Measurements from ENCODE around the gene CNN2. TPM values are rescaled to one million over a fixed set of nuclear protein-coding genes. Genes with fewer than 3 reads are reported as not detected.

Gene CNN2
- total RNA-seq, 1 experiment from 2014 or later, result 194 TPM

DNA sequence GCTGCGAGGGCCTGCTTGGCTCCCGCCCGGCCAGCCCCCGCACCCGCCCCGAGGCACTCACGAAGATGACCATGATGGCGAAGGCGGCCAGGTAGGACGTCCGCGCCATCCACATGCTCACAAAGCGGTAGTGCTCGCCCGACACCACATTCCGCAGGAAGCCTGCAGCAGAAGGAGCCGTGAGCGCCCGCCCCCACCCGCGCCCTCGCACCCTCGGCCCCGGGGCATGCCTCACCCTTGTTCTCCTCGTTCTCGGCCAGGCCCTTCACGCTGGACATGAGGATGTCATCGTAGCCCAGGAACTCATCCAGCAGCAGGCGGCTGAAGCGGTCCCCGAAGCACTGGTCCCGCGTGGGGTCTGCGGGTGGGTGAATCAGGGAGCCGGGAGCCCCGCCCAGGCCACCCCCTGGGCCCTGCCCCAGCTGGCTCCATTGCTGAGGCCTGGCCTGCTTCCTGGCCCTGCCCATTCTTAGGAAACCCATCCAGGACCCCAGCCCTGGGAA is 14.5 kb upstream of the CNN2 start:
- no peaks in the 10 kb centered on the region for H3K9me3 ChIP-seq
- no peaks in the 10 kb centered on the region for H3K27me3 Mint-ChIP-seq (ENCODE audit: insufficient read depth, unreplicated experiment)
- peaks cover 22% of the 10 kb centered on the region for H3K36me3 Mint-ChIP-seq (ENCODE audit: insufficient read depth, unreplicated experiment)
- CTCF ChIA-PET, result no interaction called here
- H3K9me3 Mint-ChIP-seq (ENCODE audit: unreplicated experiment), result no peaks in the 10 kb centered on the region
- no peaks in the 10 kb centered on the region for H3K4me1 ChIP-seq
- no TSS peak for BruUV-seq (replicated peaks)
- H3K4me3 Mint-ChIP-seq (ENCODE audit: unreplicated experiment), result no peak overlapping the region
- TF ChIP-seq CTCF (IDR thresholded peaks at IDR 0.05; ENCODE audit: insufficient read depth in 1 of 2, low read depth in 1 of 2, low read length in 1 of 2, severe bottlenecking in 1 of 2, unreplicated experiment in 1 of 2), result no peak
- intact Hi-C loops (cut with micrococcal nuclease; ENCODE audit: unreplicated experiment), result no loop called here
- POLR2A ChIA-PET, result no interaction called here
- no peak overlapping the region for H3K4me3 ChIP-seq (ENCODE audit: low read depth, low read length)
- no peak overlapping the region for H3K27ac Mint-ChIP-seq (ENCODE audit: unreplicated experiment)
- H3K4me1 Mint-ChIP-seq (ENCODE audit: low read depth, unreplicated experiment), result no peaks in the 10 kb centered on the region
- no peaks in the 10 kb centered on the region for H3K27me3 ChIP-seq (replicated peaks; ENCODE audit: control insufficient read depth, insufficient read depth, low read length)
- H3K36me3 ChIP-seq (ENCODE audit: control insufficient read depth, insufficient read depth, low read length), result no peaks in the 10 kb centered on the region; the same call in 1 of the 2 replicates
- DNase-seq, result no peak

- no peak for TF ChIP-seq CTCF (IDR thresholded peaks at IDR 0.05; ENCODE audit: insufficient read depth in 1 of 2, low read depth in 1 of 2, low read length in 1 of 2, severe bottlenecking in 1 of 2, unreplicated experiment in 1 of 2)
- Mint-ChIP-seq H3K4me3 (ENCODE audit: unreplicated experiment) (no peak overlapping the region), H3K9me3 (ENCODE audit: unreplicated experiment) (no peaks in the 10 kb centered on the region), H3K27me3 (ENCODE audit: insufficient read depth, unreplicated experiment) (no peaks in the 10 kb centered on the region), H3K4me1 (ENCODE audit: low read depth, unreplicated experiment) (no peaks in the 10 kb centered on the region), H3K36me3 (ENCODE audit: insufficient read depth, unreplicated experiment) (peaks cover 22% of the 10 kb centered on the region), H3K27ac (ENCODE audit: unreplicated experiment) (no peak overlapping the region)
- Histone ChIP-seq H3K36me3 (ENCODE audit: control insufficient read depth, insufficient read depth, low read length) (no peaks in the 10 kb centered on the region; the same call in 1 of the 2 replicates), H3K4me3 (ENCODE audit: low read depth, low read length) (no peak overlapping the region), H3K9me3 (no peaks in the 10 kb centered on the region), H3K27me3 (replicated peaks; ENCODE audit: control insufficient read depth, insufficient read depth, low read length) (no peaks in the 10 kb centered on the region), H3K4me1 (peaks cover 4% of the 10 kb centered on the region; the same call in 1 of the 2 replicates)
- CTCF ChIA-PET, result no interaction called here
- intact Hi-C loops (cut with micrococcal nuclease; ENCODE audit: unreplicated experiment), result no loop called here
- BruUV-seq (replicated peaks), result no TSS peak
- POLR2A ChIA-PET, result no interaction called here
- DNase-seq, result no peak
Measured at GRCh38 chr19:1012334-1012733, 14.1 kb upstream of the CNN2 start.

DNA sequence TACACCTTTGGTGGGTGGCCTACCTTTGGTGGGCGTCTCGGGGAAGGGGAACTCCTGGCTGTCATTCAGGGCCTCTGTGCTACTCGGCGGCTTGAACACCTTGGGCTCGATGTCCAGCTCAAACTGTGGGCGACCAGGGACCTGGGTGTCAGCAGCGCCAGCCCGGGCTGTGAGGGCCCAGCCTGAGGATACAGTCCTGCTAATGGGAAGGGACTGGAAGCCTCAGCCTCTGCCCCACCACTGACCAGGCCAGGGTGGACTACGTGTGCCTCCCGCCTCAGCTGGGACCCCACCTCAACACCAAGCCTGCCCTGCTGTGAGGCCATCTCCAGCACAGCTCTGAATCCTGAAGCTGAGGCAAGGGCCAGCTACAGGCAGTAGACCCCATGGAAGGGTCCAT is 13.2 kb upstream of the CNN2 start:
- Histone ChIP-seq H3K27me3 (replicated peaks; ENCODE audit: control insufficient read depth, insufficient read depth, low read length) (no peaks in the 10 kb centered on the region), H3K4me1 (peaks cover 12% of the 10 kb centered on the region; the same call in 1 of the 2 replicates), H3K36me3 (ENCODE audit: control insufficient read depth, insufficient read depth, low read length) (no peaks in the 10 kb centered on the region; the same call in 1 of the 2 replicates), H3K9me3 (no peaks in the 10 kb centered on the region), H3K4me3 (ENCODE audit: low read depth, low read length) (no peak overlapping the region)
- no peaks in the 10 kb centered on the region for H3K27me3 Mint-ChIP-seq (ENCODE audit: insufficient read depth, unreplicated experiment)
- intact Hi-C loops (cut with micrococcal nuclease; ENCODE audit: unreplicated experiment), result no loop called here
- POLR2A ChIA-PET, result interaction anchor here (0.6 kb wide), 1 partner anchor 118 kb away, joined by 3 read pairs; no protein-coding TSS in a partner anchor
- no TSS peak for BruUV-seq (replicated peaks)
- H3K36me3 Mint-ChIP-seq (ENCODE audit: insufficient read depth, unreplicated experiment), result peaks cover 21% of the 10 kb centered on the region
- H3K9me3 Mint-ChIP-seq (ENCODE audit: unreplicated experiment), result no peaks in the 10 kb centered on the region
- CTCF ChIA-PET, result no interaction called here
- no peak overlapping the region for H3K27ac Mint-ChIP-seq (ENCODE audit: unreplicated experiment)
- H3K4me1 Mint-ChIP-seq (ENCODE audit: low read depth, unreplicated experiment), result no peaks in the 10 kb centered on the region
- H3K4me3 Mint-ChIP-seq (ENCODE audit: unreplicated experiment), result no peak overlapping the region
- TF ChIP-seq CTCF (IDR thresholded peaks at IDR 0.05; ENCODE audit: insufficient read depth in 1 of 2, low read depth in 1 of 2, low read length in 1 of 2, severe bottlenecking in 1 of 2, unreplicated experiment in 1 of 2), result no peak
- no peak for DNase-seq
